ENCODE data around the gene MED15. TPM values are rescaled to one million over a fixed set of nuclear protein-coding genes. Genes with fewer than 3 reads are reported as not detected.
"Not testable (repeated sequence)": the region's sequence is repeated elsewhere in the genome, so short reads cannot be mapped to it uniquely, and the experiment has no call there.

Gene MED15
- polyA plus RNA-seq, 1 experiment: 17.3 TPM

DNA sequence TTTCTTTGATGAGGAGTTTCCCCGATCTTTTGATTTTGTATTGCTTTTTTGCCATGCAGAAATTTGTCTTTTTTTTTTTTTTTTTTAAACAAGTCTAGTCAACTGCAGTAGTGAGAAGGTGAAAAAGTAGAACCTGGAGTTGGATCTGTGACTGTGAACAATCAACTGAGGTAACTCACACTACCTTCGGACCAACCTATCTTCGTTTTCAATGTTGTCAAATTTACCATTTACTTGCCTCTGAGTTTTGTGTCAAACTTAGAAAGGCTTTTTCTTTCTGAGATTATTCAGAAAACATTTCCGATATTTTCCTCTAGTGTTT lies 32.3 kb upstream of the MED15 start:
- CTCF ChIA-PET: no interaction called here
- POLR2A ChIA-PET: no interaction called here
- H3K27me3 ChIP-seq (ENCODE audit: control insufficient read depth, insufficient read depth, low read length): no peaks in the 10 kb centered on the region
- H3K27ac ChIP-seq (ENCODE audit: low read depth, low read length): no peak overlapping the region
- no peaks in the 10 kb centered on the region for H3K9me3 ChIP-seq (ENCODE audit: control insufficient read depth, insufficient read depth, low read length)
- TF ChIP-seq, protein P1, sequence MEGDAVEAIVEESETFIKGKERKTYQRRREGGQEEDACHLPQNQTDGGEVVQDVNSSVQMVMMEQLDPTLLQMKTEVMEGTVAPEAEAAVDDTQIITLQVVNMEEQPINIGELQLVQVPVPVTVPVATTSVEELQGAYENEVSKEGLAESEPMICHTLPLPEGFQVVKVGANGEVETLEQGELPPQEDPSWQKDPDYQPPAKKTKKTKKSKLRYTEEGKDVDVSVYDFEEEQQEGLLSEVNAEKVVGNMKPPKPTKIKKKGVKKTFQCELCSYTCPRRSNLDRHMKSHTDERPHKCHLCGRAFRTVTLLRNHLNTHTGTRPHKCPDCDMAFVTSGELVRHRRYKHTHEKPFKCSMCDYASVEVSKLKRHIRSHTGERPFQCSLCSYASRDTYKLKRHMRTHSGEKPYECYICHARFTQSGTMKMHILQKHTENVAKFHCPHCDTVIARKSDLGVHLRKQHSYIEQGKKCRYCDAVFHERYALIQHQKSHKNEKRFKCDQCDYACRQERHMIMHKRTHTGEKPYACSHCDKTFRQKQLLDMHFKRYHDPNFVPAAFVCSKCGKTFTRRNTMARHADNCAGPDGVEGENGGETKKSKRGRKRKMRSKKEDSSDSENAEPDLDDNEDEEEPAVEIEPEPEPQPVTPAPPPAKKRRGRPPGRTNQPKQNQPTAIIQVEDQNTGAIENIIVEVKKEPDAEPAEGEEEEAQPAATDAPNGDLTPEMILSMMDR (IDR thresholded peaks at IDR 0.05; ENCODE audit: low read depth, low read length): no peak
- DNase-seq (ENCODE audit: low read depth, low spot score): no peak
- no peak overlapping the region for H3K4me3 ChIP-seq (ENCODE audit: low read depth, low read length)

DNA sequence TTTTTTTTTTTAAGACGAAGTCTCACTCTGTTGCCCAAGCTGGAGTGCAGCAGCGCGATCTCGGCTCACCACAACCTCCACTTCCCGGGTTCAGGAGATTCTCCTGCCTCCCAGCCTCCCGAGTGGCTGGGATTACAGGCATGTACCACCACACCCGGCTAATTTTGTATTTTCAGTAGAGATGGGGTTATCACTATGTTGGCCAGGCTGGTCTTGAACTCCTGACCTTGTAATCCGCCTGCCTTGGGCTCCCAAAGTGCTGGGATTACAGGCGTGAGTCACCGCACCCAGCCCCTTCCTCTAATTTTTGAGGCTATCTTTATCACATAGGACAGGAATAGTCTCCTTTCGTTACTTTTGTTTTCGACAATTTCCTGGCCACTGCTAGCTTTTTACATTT lies 31.8 kb upstream of the MED15 start:
- H3K9me3 ChIP-seq (ENCODE audit: control insufficient read depth, insufficient read depth, low read length); CTCF ChIA-PET; DNase-seq (ENCODE audit: low read depth, low spot score); H3K4me3 ChIP-seq (ENCODE audit: low read depth, low read length); H3K27me3 ChIP-seq (ENCODE audit: control insufficient read depth, insufficient read depth, low read length); H3K27ac ChIP-seq (ENCODE audit: low read depth, low read length); POLR2A ChIA-PET: not testable (repeated sequence)

DNA sequence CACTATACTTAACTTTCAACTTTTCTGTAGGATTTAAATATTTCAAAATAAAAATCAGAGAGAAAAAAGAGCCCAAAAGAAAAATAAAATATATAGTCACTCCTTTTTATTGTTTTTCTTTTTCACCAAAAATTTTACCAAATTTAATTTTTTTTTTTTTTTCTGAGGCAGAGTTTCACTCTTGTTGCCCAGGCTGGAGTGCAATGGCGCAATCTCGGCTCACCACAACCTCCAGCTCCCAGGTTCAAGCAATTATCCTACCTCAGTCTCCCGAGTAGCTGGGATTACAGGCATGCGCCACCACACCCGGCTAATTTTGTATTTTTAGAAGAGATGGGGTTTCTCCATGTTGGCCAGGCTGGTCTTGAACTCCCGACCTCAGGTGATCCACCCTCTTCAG lies 29.4 kb upstream of the MED15 start:
- POLR2A ChIA-PET; CTCF ChIA-PET; H3K4me3 ChIP-seq (ENCODE audit: low read depth, low read length); DNase-seq (ENCODE audit: low read depth, low spot score); H3K27me3 ChIP-seq (ENCODE audit: control insufficient read depth, insufficient read depth, low read length); H3K9me3 ChIP-seq (ENCODE audit: control insufficient read depth, insufficient read depth, low read length); H3K27ac ChIP-seq (ENCODE audit: low read depth, low read length): not testable (repeated sequence)

DNA sequence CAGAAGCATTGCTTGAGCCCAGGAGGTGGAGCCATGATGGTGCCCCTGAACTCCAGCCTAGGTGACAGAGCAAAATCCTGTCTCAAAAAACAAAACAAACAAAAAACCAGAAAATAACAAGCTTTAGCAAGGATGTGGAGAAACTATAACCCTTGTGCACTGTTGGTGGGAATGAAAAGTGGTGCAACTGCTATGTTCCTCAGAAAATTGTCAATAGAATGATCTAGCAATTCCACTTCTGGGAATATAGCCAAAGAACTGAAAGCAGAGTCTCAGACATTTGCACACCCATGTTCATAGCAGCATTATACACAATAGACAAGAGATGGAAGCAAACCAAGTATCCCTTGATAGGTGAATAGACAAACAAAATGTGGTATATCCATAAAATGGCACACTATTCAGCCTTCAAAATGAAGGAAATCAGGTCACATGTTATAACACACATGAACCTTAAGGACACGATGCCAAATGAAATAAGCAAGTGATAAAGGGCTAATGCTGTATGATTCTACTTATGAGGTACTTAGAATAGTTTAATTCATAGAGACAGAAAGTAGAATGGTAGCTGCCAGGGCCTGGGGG lies 27.7 kb upstream of the MED15 start:
- DNase-seq (ENCODE audit: low read depth, low spot score): no peak

DNA sequence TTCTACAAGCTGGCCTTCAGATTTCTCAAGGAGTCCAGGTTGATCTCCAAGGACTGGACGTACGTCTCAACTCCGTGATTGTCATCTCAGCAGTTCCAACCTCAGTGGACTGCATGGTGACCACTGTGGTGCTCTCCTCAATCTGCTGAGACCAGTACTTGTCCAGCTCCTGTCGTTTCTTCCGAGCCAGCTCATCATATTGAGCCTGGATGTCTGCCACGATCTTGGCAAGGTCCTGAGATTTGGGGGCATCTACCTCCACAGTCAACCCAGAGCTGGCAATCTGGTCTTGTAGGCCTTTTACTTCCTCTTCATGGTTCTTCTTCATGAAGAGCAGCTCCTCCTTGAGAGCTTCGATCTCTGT lies 24.3 kb upstream of the MED15 start:
- POLR2A ChIA-PET: not testable (repeated sequence)
- CTCF ChIA-PET: interaction anchor here (1.0 kb wide), 1 partner anchor 65 kb away, joined by 3 read pairs; no protein-coding TSS in a partner anchor

More for the DNA sequence above, 27.7 kb upstream of the MED15 start:
- TF ChIP-seq, protein P1 (IDR thresholded peaks at IDR 0.05; ENCODE audit: low read depth, low read length): no peak
- no peak overlapping the region for H3K27ac ChIP-seq (ENCODE audit: low read depth, low read length)
- no peaks in the 10 kb centered on the region for H3K27me3 ChIP-seq (ENCODE audit: control insufficient read depth, insufficient read depth, low read length)
- CTCF ChIA-PET: no interaction called here
- no peaks in the 10 kb centered on the region for H3K9me3 ChIP-seq (ENCODE audit: control insufficient read depth, insufficient read depth, low read length)
- no peak overlapping the region for H3K4me3 ChIP-seq (ENCODE audit: low read depth, low read length)
- POLR2A ChIA-PET: no interaction called here

DNA sequence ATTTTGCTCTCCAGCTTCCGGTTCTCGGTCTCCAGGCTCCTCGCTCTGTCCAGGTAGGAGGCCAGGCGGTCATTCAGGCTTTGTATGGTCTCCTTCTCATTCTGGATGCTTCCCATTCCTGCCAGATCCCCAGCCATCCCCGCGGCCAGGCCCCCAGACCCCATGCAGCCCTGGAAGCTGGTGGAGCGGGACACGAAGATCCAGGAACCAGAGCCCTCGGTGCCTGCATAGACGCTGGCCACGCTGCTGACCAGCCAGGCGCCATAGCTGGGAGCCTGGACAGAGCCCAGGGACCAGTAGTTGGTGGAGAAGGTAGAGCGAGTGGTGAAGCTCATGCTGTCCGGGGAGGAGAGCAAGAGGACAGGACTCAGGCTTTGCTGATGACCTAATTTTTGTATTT lies 23.6 kb upstream of the MED15 start:
- no peak overlapping the region for H3K4me3 ChIP-seq (ENCODE audit: low read depth, low read length)
- no peaks in the 10 kb centered on the region for H3K9me3 ChIP-seq (ENCODE audit: control insufficient read depth, insufficient read depth, low read length)
- H3K27me3 ChIP-seq (ENCODE audit: control insufficient read depth, insufficient read depth, low read length): no peaks in the 10 kb centered on the region
- ChIA-PET CTCF (interaction anchor here (1.0 kb wide), 1 partner anchor 65 kb away, joined by 3 read pairs; no protein-coding TSS in a partner anchor), POLR2A (no interaction called here)
- H3K27ac ChIP-seq (ENCODE audit: low read depth, low read length): no peak overlapping the region
- DNase-seq (ENCODE audit: low read depth, low spot score): no peak
- TF ChIP-seq, protein P1 (IDR thresholded peaks at IDR 0.05; ENCODE audit: low read depth, low read length): no peak

More for the DNA sequence above, 24.3 kb upstream of the MED15 start:
- not testable (repeated sequence) for H3K27ac ChIP-seq (ENCODE audit: low read depth, low read length); H3K27me3 ChIP-seq (ENCODE audit: control insufficient read depth, insufficient read depth, low read length); H3K4me3 ChIP-seq (ENCODE audit: low read depth, low read length); DNase-seq (ENCODE audit: low read depth, low spot score); H3K9me3 ChIP-seq (ENCODE audit: control insufficient read depth, insufficient read depth, low read length)
